Spleen (tissue), 13 donors: ENCODE results near the gene PHTF2. TPM values are rescaled to one million over a fixed set of nuclear protein-coding genes. Genes with fewer than 3 reads are reported as not detected.
A peak's percentile ranks its signal among the peaks of the same experiment; 100 is the strongest.

Source experiments
- DNase-seq: peaks from one replicate; pipeline ENCODE4 v3.0.0-alpha.2; 2020
- H3K27ac ChIP-seq, 8 donors: fragments of 200-600 bp; sonication (generic) in 7 of 8; 1 replicate in 4 of 8; 2 replicates in 4 of 8; pipeline versions ENCODE4 v1.5.0 to v1.8.0; 2016 to 2021; ENCODE audit warnings: inconsistent platforms in 4 of 8, mild to moderate bottlenecking in 4 of 8, moderate library complexity in 1 of 8
- H3K27me3 ChIP-seq, 7 donors: fragments of 200-600 bp; sonication (generic) in 6 of 7; replicated peaks in 1 of 7; 1 replicate in 4 of 7; 2 replicates in 3 of 7; pipeline versions ENCODE4 v1.5.0 to v1.8.0; 2016 to 2021; ENCODE audit warnings: inconsistent platforms in 3 of 7, mild to moderate bottlenecking in 1 of 7
- H3K36me3 ChIP-seq, 6 donors: fragments of 200-600 bp; sonication (generic) in 5 of 6; 1 replicate in 4 of 6; 2 replicates in 2 of 6; pipeline versions ENCODE4 v1.5.0 to v1.8.0; 2016 to 2021; ENCODE audit warnings: inconsistent platforms in 2 of 6
- H3K4me1 ChIP-seq, 6 donors: fragments of 200-600 bp; sonication (generic) in 5 of 6; 1 replicate in 3 of 6; 2 replicates in 3 of 6; pipeline versions ENCODE4 v1.5.0 to v1.8.0; 2016 to 2021; ENCODE audit warnings: inconsistent platforms in 3 of 6
- H3K4me3 ChIP-seq, 8 donors: fragments of 200-600 bp; sonication (generic) in 7 of 8; 1 replicate in 4 of 8; 2 replicates in 4 of 8; pipeline versions ENCODE4 v1.5.0 to v1.8.0; 2016 to 2021; ENCODE audit warnings: inconsistent platforms in 4 of 8, mild to moderate bottlenecking in 4 of 8, moderate library complexity in 2 of 8
- H3K9me3 ChIP-seq, 8 donors: fragments of 200-600 bp; sonication (generic) in 7 of 8; 1 replicate in 4 of 8; 2 replicates in 4 of 8; pipeline versions ENCODE4 v1.5.0 to v1.8.0; 2016 to 2021; ENCODE audit warnings: inconsistent platforms in 4 of 8
- CTCF ChIP-seq, 11 experiments: fragments of 200-600 bp in 7 of 11; fragments of 450-650 bp in 4 of 11; sonication (generic) in 4 of 11; IDR thresholded peaks in 8 of 11; conservative IDR thresholded peaks in 3 of 11; 1 replicate in 7 of 11; 2 replicates in 4 of 11; pipeline versions ENCODE4 v1.4.0 to v1.8.0; 2016 to 2021; ENCODE audit warnings: antibody characterized with exemption in 11 of 11, inconsistent platforms in 4 of 11, mild to moderate bottlenecking in 1 of 11
- POLR2A ChIP-seq, 3 donors: fragments of 450-650 bp; IDR thresholded peaks; one replicate each; pipeline ENCODE4 v1.5.1; 2017; ENCODE audit warnings: antibody characterized with exemption in 3 of 3, mild to moderate bottlenecking in 1 of 3
- POLR2AphosphoS5 ChIP-seq, 3 donors: sonication (generic); formaldehyde crosslinking; IDR thresholded peaks; one replicate each; pipeline ENCODE4 v1.5.1; 2017; ENCODE audit warnings: antibody characterized with exemption in 3 of 3
- WGBS, 5 donors: extraction: QIAGEN DNeasy Blood & Tissue Kit in 3 of 5; methylation state at CpG; one replicate each; pipeline versions ENCODE4 v1.1.5 to v1.1.7; 2013 to 2018; 5-methylcytosine and 5-hydroxymethylcytosine counted together
- intact Hi-C: fragments of 100-400 bp; cut with DNase I; formaldehyde crosslinking; loops from one replicate; pipeline ENCODE4 v1.15.0; 2023; ENCODE audit warnings: low total_unique reads
- long read RNA-seq, 2 donors: transcript quantifications; one replicate each; lab custom pipeline, GENCODE V29; 2026
- polyA plus RNA-seq, 3 donors: library from polyadenylated mRNA; stranded (reverse); fragments of 200-250 nt; gene quantifications; one replicate each; pipeline ENCODE4 v1.2.1, GENCODE V29; 2013
- total RNA-seq, 7 donors: library from RNA; depleted of rRNA in 3 of 7; stranded (reverse); fragments of >200 nt in 3 of 7; fragmentation: NEBNext Ultra II Directional in 4 of 7; extraction: Animal tissue kit (Norgen Biotek cat#: 25700) in 4 of 7; gene quantifications; one replicate each; pipeline versions ENCODE4 v1.1.0 to v1.2.1, GENCODE V29; 2016 to 2021
- donor health status: healthy with polysubstance abuse.
- donor health status: DM: no; HTN: no; CAD: no; lungs with moderate emphysema.
- donor health status: DM: no; HTN: no; CAD: no.
- donor health status: Bipolar disorder and iron deficiency.
- donor health status: healthy.
- donor health status: DM: no; HTN: no; CAD: no.
- donor health status: DM: yes; HTN: yes; CAD: no.

The PHTF2 gene
- 10 to 100 TPM; 28.4 to 47.7 (median 35.9) TPM for total RNA-seq
- 10 to 100 TPM; 13.3 to 24.6 (median 14.9) TPM for polyA plus RNA-seq
- long read RNA-seq, donor 1, full-length matches to known transcripts = 4 of 15 reads
- long read RNA-seq, donor 1, partial matches to known transcripts = 11 of 15 reads
- long read RNA-seq, donor 1, other reads (novel, unspliced or antisense) = 0 of 15 reads
- long read RNA-seq, donor 2, full-length matches to known transcripts = 4 of 4 reads
- long read RNA-seq, donor 2, partial matches to known transcripts = 0 of 4 reads
- long read RNA-seq, donor 2, other reads (novel, unspliced or antisense) = 0 of 4 reads

- DNase-seq = peak; percentile 98
- Histone ChIP-seq H3K27ac (peak within 1 kb of the TSS; percentile 57 to 95 (median 92)), H3K4me3 (peak within 1 kb of the TSS; percentile 58 to 98 (median 92)), H3K36me3 (peaks cover 0 to 19% (median 4%) of the 10 kb centered on the region in 6 donors), H3K27me3 (no peaks in the 10 kb centered on the region), H3K9me3 (no peaks in the 10 kb centered on the region), H3K4me1 (peaks cover 43 to 88% (median 77%) of the 10 kb centered on the region in 6 donors)
- TF ChIP-seq POLR2A (IDR thresholded peaks at IDR 0.05) (peak in 2 of 3 donors; percentile 24 to 87), CTCF (IDR thresholded peaks at IDR 0.05 in 8 of 11, conservative IDR thresholded peaks at IDR 0.05 in 3 of 11) (peak in 10 of 11 experiments; percentile 7 to 68 (median 48)), POLR2AphosphoS5 (IDR thresholded peaks at IDR 0.05) (peak; percentile 93 to 97 (median 96))
- intact Hi-C loops = no loop called here
- 0% methylated on average over 53 to 61 of the region's 61 CpGs for WGBS, 5 donors
These were observed at the start of gene PHTF2, which contains the start of gene TMEM60 for GRCh38 chr7:77798394-77799077. PHTF2 (plus strand) TSS chr7:77798773. TMEM60 (minus strand) TSS chr7:77798434; CDS start chr7:77794373, 4,061 bp downstream.

- Histone ChIP-seq H3K9me3 (no peaks in the 10 kb centered on the region), H3K4me1 (peaks cover 0 to 49% (median 11%) of the 10 kb centered on the region in 6 donors), H3K4me3 (no peak overlapping the region), H3K27ac (peak overlapping the region in 3 of 8 donors; percentile 22 to 52 (median 30)), H3K27me3 (no peaks in the 10 kb centered on the region), H3K36me3 (peaks cover 0 to 50% (median 3%) of the 10 kb centered on the region in 6 donors)
- intact Hi-C loops = loop anchor here (10.0 kb wide), 1 partner anchor 57 kb away; the partner anchor contains the start of gene RSBN1L
- WGBS, 5 donors = 24 to 46% (median 32%) methylated on average over 2 of the region's 2 CpGs
- TF ChIP-seq POLR2A (IDR thresholded peaks at IDR 0.05) (no peak), POLR2AphosphoS5 (IDR thresholded peaks at IDR 0.05) (peak in 1 of 3 donors; percentile 23), CTCF (IDR thresholded peaks at IDR 0.05 in 8 of 11, conservative IDR thresholded peaks at IDR 0.05 in 3 of 11) (no peak)
- DNase-seq = no peak
These were observed 46.6 kb upstream of the PHTF2 start for GRCh38 chr7:77752016-77752415.

GRCh38 chr7:77753173-77753572 is 45.4 kb upstream of the PHTF2 start:
- Histone ChIP-seq H3K27me3 (no peaks in the 10 kb centered on the region), H3K4me3 (no peak overlapping the region), H3K9me3 (no peaks in the 10 kb centered on the region), H3K27ac (no peak overlapping the region), H3K4me1 (peaks cover 0 to 57% (median 19%) of the 10 kb centered on the region in 6 donors), H3K36me3 (peaks cover 0 to 50% (median 3%) of the 10 kb centered on the region in 6 donors)
- no peak for TF ChIP-seq CTCF (IDR thresholded peaks at IDR 0.05 in 8 of 11, conservative IDR thresholded peaks at IDR 0.05 in 3 of 11)
- TF ChIP-seq POLR2AphosphoS5 (IDR thresholded peaks at IDR 0.05) = no peak
- no peak for TF ChIP-seq POLR2A (IDR thresholded peaks at IDR 0.05)
- DNase-seq = no peak
- WGBS, 5 donors = 30 to 54% (median 45%) methylated on average over 1 of the region's 1 CpG
- intact Hi-C loops = loop anchor here (10.0 kb wide), 1 partner anchor 58 kb away; the partner anchor contains the start of gene RSBN1L
